Measurements from ENCODE around the gene ACSBG1.

Gene ACSBG1

GRCh38 chr15:78264304-78265136 is 30.2 kb upstream of the ACSBG1 start, which contains the start of gene DNAJA4:
TSS of gene DNAJA4 (plus strand) at chr15:78264562. CDS start at chr15:78264764, 202 bp downstream.
- POLR2A ChIA-PET (ENCODE audit: low non-redundant PET) = no interaction called here
- no peak for DNase-seq (ENCODE audit: low spot score)
- CTCF ChIA-PET = interaction anchor here (0.7 kb wide), 1 partner anchor 11 kb away, joined by 3 read pairs; no protein-coding TSS in a partner anchor
- no peak for TF ChIP-seq CTCF (conservative IDR thresholded peaks at IDR 0.05; ENCODE audit: low read depth)
- no peak within 1 kb of the TSS for H3K27ac ChIP-seq

DNA sequence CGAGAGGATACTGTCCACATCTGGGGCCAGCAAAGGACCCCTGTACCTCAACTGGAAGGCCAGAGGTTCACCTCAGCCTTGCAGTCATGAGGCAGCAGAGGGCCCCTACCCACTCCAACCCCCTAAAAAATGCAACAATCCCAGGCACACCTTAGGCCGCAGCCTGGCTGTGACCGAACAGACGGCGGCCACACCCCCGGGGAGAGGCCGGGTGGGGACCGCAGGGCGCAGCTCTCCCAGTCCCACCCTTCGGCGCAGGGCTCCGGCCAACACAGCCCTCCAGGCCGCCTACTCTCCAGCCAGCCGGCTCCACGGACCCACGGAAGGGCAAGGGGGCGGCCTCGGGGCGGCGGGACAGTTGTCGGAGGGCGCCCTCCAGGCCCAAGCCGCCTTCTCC is 29.5 kb upstream of the ACSBG1 start:
- no peak for DNase-seq (ENCODE audit: low spot score)
- POLR2A ChIA-PET (ENCODE audit: low non-redundant PET) = no interaction called here
- TF ChIP-seq CTCF (conservative IDR thresholded peaks at IDR 0.05; ENCODE audit: low read depth) = no peak
- H3K27ac ChIP-seq = no peak overlapping the region
- CTCF ChIA-PET = interaction anchor here (0.7 kb wide), 1 partner anchor 11 kb away, joined by 3 read pairs; no protein-coding TSS in a partner anchor

DNA sequence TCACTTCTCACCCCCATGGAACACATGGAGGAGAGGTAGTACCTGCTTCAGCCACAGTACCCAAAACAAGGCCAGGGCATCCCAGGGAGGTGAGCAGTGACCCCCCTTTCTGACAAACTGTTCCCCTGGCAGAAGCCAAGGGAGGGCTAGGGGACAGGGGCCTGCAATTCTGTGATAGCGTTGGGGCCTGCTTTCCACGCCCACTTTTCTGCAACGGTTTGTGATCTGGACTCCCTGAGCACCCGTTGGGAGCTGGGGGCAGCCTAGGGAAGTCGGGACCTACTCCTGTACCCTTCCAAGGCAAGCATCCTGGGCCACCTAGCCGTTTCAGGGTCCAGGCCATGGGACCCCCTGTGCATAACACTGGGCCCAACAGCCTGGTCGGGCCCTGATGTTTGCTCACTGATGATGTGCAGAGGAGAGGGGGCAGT is 29.0 kb upstream of the ACSBG1 start:
- POLR2A ChIA-PET (ENCODE audit: low non-redundant PET) = no interaction called here

DNA sequence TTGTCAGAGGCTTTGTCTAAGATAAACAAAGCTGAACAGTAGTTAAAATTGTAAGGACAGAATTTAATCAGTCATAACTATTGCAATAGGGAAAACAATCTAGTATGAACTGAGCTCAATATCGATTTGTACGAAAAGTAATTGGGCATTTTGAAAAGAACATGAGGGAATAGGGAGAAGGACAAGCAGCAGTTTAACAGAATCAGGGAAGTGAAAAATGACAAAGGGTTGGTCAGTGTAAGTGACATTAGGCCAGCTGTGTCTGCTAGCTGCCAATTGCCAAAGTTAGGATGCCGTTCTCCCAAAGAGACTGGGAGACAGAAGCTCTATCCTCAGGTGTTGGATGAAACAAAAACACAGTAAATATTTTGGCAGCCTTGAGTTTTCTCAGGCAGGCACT is 26.7 kb upstream of the ACSBG1 start:
- POLR2A ChIA-PET (ENCODE audit: low non-redundant PET) = no interaction called here
- CTCF ChIA-PET = interaction anchor here (0.6 to 1.2 kb wide), 3 partner anchors 65 to 153 kb away, joined by 3 read pairs; no protein-coding TSS in a partner anchor
- H3K27ac ChIP-seq = no peak overlapping the region
- TF ChIP-seq CTCF (conservative IDR thresholded peaks at IDR 0.05; ENCODE audit: low read depth) = no peak
- DNase-seq (ENCODE audit: low spot score) = no peak

More for the DNA sequence above, 29.0 kb upstream of the ACSBG1 start:
- no peak overlapping the region for H3K27ac ChIP-seq
- DNase-seq (ENCODE audit: low spot score) = no peak
- no peak for TF ChIP-seq CTCF (conservative IDR thresholded peaks at IDR 0.05; ENCODE audit: low read depth)
- CTCF ChIA-PET = interaction anchor here (0.6 to 0.7 kb wide), 2 partner anchors 12 to 48 kb away, joined by 3 read pairs; no protein-coding TSS in a partner anchor

DNA sequence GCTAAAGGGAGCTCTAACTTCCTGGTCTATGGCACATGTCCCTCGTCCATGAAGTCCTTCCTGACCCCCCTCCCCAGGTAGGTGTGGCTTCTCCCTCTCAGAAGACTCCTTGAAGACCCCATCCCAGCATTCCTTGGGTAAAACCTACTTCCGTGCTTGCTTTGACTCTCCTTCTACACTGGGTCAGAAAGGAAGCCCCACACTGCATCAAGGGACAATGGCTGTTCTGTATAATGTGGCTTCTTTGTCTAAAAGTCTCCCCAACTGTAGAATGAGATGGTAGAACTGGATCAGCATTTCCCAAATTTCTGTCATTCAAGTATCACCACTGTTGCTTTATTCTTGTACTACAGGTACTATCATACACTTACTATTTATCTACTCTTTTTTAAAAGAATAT is 26.1 kb upstream of the ACSBG1 start:
- ChIA-PET POLR2A (ENCODE audit: low non-redundant PET) (no interaction called here), CTCF (interaction anchor here (0.6 to 1.2 kb wide), 2 partner anchors 64 to 150 kb away, joined by 3 read pairs; no protein-coding TSS in a partner anchor)
- no peak for DNase-seq (ENCODE audit: low spot score)
- TF ChIP-seq CTCF (conservative IDR thresholded peaks at IDR 0.05; ENCODE audit: low read depth) = no peak
- no peak overlapping the region for H3K27ac ChIP-seq

GRCh38 chr15:78259232-78259631 is 24.9 kb upstream of the ACSBG1 start:
- ChIA-PET POLR2A (ENCODE audit: low non-redundant PET) (no interaction called here), CTCF (interaction anchor here (0.6 kb wide), 1 partner anchor 374 kb away, joined by 3 read pairs; no protein-coding TSS in a partner anchor)
- DNase-seq (ENCODE audit: low spot score) = no peak
- TF ChIP-seq CTCF (conservative IDR thresholded peaks at IDR 0.05; ENCODE audit: low read depth) = no peak
- no peak overlapping the region for H3K27ac ChIP-seq

Measured in RWPE1 (cell line).